MM.1S (cell line): ENCODE measurements around the gene CTNNBL1.
"Not testable (repeated sequence)": the region's sequence is repeated elsewhere in the genome, so short reads cannot be mapped to it uniquely, and the experiment has no call there.

ENCODE experiments used
- DNase-seq: peaks from one replicate; pipeline ENCODE4 v3.0.0-alpha.2; 2015
- H2AFZ ChIP-seq: fragments of 300-600 bp; sonication (generic); 2 replicates; pipeline ENCODE4 v1.6.0; 2016; ENCODE audit warnings: antibody characterized with exemption, low read length
- H3F3A ChIP-seq: fragments of 300-600 bp; sonication (generic); 2 replicates; pipeline ENCODE4 v1.6.1; 2016; ENCODE audit warnings: mild to moderate bottlenecking, antibody characterized with exemption, low read length, moderate library complexity, mixed read lengths; ENCODE audit not compliant: insufficient read depth
- H3K27ac ChIP-seq: fragments of 300-600 bp; sonication (generic); 2 replicates; pipeline ENCODE4 v1.5.1; 2016; ENCODE audit warnings: mild to moderate bottlenecking, low read length
- H3K27me3 ChIP-seq: fragments of 300-600 bp; sonication (generic); replicated peaks from 2 replicates; pipeline ENCODE4 v1.6.0; 2016; ENCODE audit warnings: low read length; ENCODE audit not compliant: insufficient read depth
- H3K36me3 ChIP-seq: fragments of 300-600 bp; sonication (generic); replicated peaks from 2 replicates; pipeline ENCODE4 v1.6.1; 2016; ENCODE audit warnings: mild to moderate bottlenecking, low read length, mixed read lengths; ENCODE audit not compliant: insufficient read depth
- H3K4me1 ChIP-seq: fragments of 300-600 bp; sonication (generic); 2 replicates; pipeline ENCODE4 v1.6.1; 2016; ENCODE audit warnings: low read length, mixed read lengths
- H3K4me2 ChIP-seq: fragments of 300-600 bp; sonication (generic); 2 replicates; pipeline ENCODE4 v1.6.0; 2016; ENCODE audit warnings: low read depth, low read length
- H3K4me3 ChIP-seq: fragments of 300-600 bp; sonication (generic); 2 replicates; pipeline ENCODE4 v1.5.1; 2016; ENCODE audit warnings: low read length, mixed read lengths
- H3K79me2 ChIP-seq: fragments of 300-600 bp; sonication (generic); 2 replicates; pipeline ENCODE4 v1.6.1; 2016; ENCODE audit warnings: mixed run types, low read length, mixed read lengths
- H3K9ac ChIP-seq: fragments of 300-600 bp; sonication (generic); 2 replicates; pipeline ENCODE4 v1.6.1; 2016; ENCODE audit warnings: low read length, mixed read lengths
- H3K9me2 ChIP-seq: fragments of 300-600 bp; sonication (generic); replicated peaks from 2 replicates; pipeline ENCODE4 v1.6.1; 2016; ENCODE audit warnings: mild to moderate bottlenecking, low read length, mixed read lengths; ENCODE audit not compliant: insufficient read depth
- H3K9me3 ChIP-seq: fragments of 300-600 bp; sonication (generic); replicated peaks from 2 replicates; pipeline ENCODE4 v1.6.1; 2016; ENCODE audit warnings: mild to moderate bottlenecking, low read length, mixed read lengths; ENCODE audit not compliant: insufficient read depth
- H4K20me1 ChIP-seq: fragments of 300-600 bp; sonication (generic); 2 replicates; pipeline ENCODE4 v1.6.1; 2016; ENCODE audit warnings: mild to moderate bottlenecking, low read length, moderate library complexity, mixed read lengths; ENCODE audit not compliant: insufficient read depth
- CTCF ChIP-seq: fragments of 300-600 bp; sonication (generic); IDR thresholded peaks from 2 replicates; pipeline ENCODE4 v1.5.1; 2016; ENCODE audit warnings: antibody characterized with exemption, low read length, mixed read lengths
- EZH2 ChIP-seq: fragments of 300-600 bp; sonication (generic); optimal IDR thresholded peaks from 2 replicates; pipeline ENCODE3; 2017; ENCODE audit warnings: low read depth, mild to moderate bottlenecking, antibody characterized with exemption, low read length, mixed read lengths
- EZH2phosphoT487 ChIP-seq: fragments of 300-600 bp; sonication (generic); IDR thresholded peaks from 2 replicates; pipeline ENCODE4 v1.6.1; 2018; ENCODE audit warnings: antibody characterized with exemption, low read length

CTNNBL1 gene

GRCh38 chr20:37699202-37699601 lies 5.4 kb downstream of the CTNNBL1 start:
- Histone ChIP-seq H3K9ac (no peak overlapping the region), H3K9me2 (no peaks in the 10 kb centered on the region), H3F3A (no peaks in the 10 kb centered on the region), H3K79me2 (peaks cover 78% of the 10 kb centered on the region), H3K4me2 (no peak overlapping the region), H2AFZ (no peak overlapping the region), H3K4me1 (peaks cover 11% of the 10 kb centered on the region; the same call in 1 of the 2 replicates), H3K27ac (no peak overlapping the region), H3K36me3 (no peaks in the 10 kb centered on the region), H4K20me1 (no peaks in the 10 kb centered on the region), H3K9me3 (no peaks in the 10 kb centered on the region), H3K27me3 (no peaks in the 10 kb centered on the region), H3K4me3 (no peak overlapping the region)
- TF ChIP-seq EZH2phosphoT487 (no peak), CTCF (no peak), EZH2 (no peak)
- peak; percentile 29 for DNase-seq

GRCh38 chr20:37700301-37700700 lies 6.5 kb downstream of the CTNNBL1 start:
- no peak for DNase-seq
- no peaks in the 10 kb centered on the region for H3K27me3 ChIP-seq
- no peaks in the 10 kb centered on the region for H3K36me3 ChIP-seq
- 0 out of 2 replicates have a peak, but pooled peaks cover 6% of the 10 kb centered on the region for H3K4me1 ChIP-seq
- no peaks in the 10 kb centered on the region for H3F3A ChIP-seq
- no peaks in the 10 kb centered on the region for H3K9me3 ChIP-seq
- no peak overlapping the region for H2AFZ ChIP-seq
- no peaks in the 10 kb centered on the region for H3K9me2 ChIP-seq
- H3K79me2 ChIP-seq = peaks cover 77% of the 10 kb centered on the region
- H3K27ac ChIP-seq = no peak overlapping the region
- H4K20me1 ChIP-seq = no peaks in the 10 kb centered on the region
- no peak for TF ChIP-seq CTCF
- TF ChIP-seq EZH2 = no peak
- TF ChIP-seq EZH2phosphoT487 = no peak
- H3K4me3 ChIP-seq = no peak overlapping the region
- H3K9ac ChIP-seq = no peak overlapping the region
- H3K4me2 ChIP-seq = no peak overlapping the region

GRCh38 chr20:37701676-37702075 lies 7.8 kb downstream of the CTNNBL1 start:
- not testable (repeated sequence) for H3K9me3 ChIP-seq, H3K27me3 ChIP-seq, H3F3A ChIP-seq, H3K9me2 ChIP-seq, H3K4me3 ChIP-seq, H3K27ac ChIP-seq, H3K36me3 ChIP-seq, H2AFZ ChIP-seq, H4K20me1 ChIP-seq, H3K9ac ChIP-seq, H3K4me2 ChIP-seq, DNase-seq, H3K4me1 ChIP-seq
- H3K79me2 ChIP-seq = peaks cover 75% of the 10 kb centered on the region

DNA sequence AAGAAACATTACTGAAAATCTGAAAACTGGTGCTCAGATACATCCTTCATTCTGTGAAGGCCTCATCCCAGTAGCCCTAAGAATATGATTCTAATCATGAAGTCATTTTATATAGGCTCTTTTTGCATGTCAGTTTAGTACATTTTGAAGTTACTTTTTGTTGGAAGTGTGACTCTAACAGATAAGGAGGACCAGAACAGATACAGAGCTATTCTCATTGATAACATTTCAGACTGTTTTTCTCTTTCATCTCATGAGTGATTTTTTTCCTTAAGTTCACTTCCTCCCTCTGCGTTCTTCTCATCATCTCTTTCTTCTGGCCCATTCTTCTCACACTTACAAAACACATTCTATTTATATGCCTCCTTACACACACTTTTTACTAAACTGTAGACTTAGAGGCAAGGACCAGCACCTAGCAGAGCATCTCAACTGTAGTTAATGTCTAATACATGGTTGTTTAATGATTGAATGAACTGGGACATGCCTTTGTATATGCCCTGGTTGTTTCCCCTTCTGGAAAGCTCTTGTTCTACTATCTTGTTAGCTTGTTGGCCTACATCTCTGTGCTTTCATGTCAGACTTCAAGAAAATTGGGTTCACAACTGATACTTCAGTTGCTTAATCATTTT lies 8.7 kb downstream of the CTNNBL1 start:
- no peaks in the 10 kb centered on the region for H3K9me2 ChIP-seq
- no peak for DNase-seq
- no peaks in the 10 kb centered on the region for H4K20me1 ChIP-seq
- no peaks in the 10 kb centered on the region for H3F3A ChIP-seq
- H3K4me2 ChIP-seq = no peak overlapping the region
- no peaks in the 10 kb centered on the region for H3K36me3 ChIP-seq
- no peak overlapping the region for H3K9ac ChIP-seq
- peaks cover 76% of the 10 kb centered on the region for H3K79me2 ChIP-seq
- no peak overlapping the region for H3K4me3 ChIP-seq
- H3K27ac ChIP-seq = no peak overlapping the region
- H2AFZ ChIP-seq = no peak overlapping the region
- H3K9me3 ChIP-seq = no peaks in the 10 kb centered on the region
- TF ChIP-seq CTCF (no peak), EZH2 (no peak)
- H3K27me3 ChIP-seq = no peaks in the 10 kb centered on the region
- H3K4me1 ChIP-seq = 0 out of 2 replicates have a peak, but pooled peaks cover 6% of the 10 kb centered on the region
